ENCODE data around the gene ANKRD13B.
"Not testable (repeated sequence)": the region's sequence is repeated elsewhere in the genome, so short reads cannot be mapped to it uniquely, and the experiment has no call there.

The ANKRD13B gene

DNA sequence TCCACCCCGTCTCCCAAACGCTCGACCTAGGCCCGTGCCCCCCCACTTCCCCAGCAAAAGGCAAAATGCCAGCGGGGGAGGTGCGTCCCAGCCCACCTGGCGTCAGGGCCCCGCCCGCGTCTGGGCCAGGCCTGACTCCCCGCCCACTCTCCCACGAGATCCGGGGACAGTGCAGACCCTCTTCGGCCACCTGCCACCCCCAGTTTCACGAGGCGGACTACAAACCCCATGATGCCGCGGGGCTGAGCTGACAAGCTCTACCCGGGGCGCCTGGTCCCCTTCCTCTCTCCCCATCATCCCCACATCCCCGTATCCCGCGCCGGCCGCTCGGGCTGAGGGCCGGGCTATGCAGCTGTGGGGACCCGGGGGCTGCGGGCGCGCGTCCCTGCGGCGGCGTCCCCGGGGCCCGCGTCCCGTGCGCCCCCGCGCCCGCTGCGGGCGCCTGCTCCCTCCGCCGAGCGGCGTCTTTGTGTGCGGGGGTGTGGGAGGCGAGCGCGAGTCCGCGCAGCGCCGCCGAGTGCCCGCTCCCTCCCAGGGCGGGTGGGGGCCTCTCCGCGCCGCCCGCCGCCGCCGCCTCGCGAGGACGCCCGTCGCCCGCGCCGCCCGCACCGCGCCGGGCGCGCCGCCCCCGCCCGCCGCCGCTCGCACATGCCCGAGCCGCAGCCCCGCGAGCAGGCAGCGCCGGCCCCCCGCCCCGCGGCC is at the start of gene ANKRD13B:
TSS of gene ANKRD13B (plus strand) at position 283 of the 702 bp plus-strand sequence. CDS start 490 bp downstream, outside the sequence.
- DNase-seq = peak; percentile 73

GRCh38 chr17:29544066-29544465 is 48.9 kb upstream of the ANKRD13B start:
- no peak for DNase-seq

GRCh38 chr17:29546085-29546484 is 46.8 kb upstream of the ANKRD13B start:
- DNase-seq = no peak

- DNase-seq = no peak
These were observed 46.1 kb upstream of the ANKRD13B start for GRCh38 chr17:29546830-29547229.

GRCh38 chr17:29549177-29549923 is 43.6 kb upstream of the ANKRD13B start:
- DNase-seq = peak; percentile 53

GRCh38 chr17:29555840-29556239 is 37.1 kb upstream of the ANKRD13B start:
- DNase-seq = no peak

- no peak for DNase-seq
These were observed 35.7 kb upstream of the ANKRD13B start for GRCh38 chr17:29557085-29557738.

DNA sequence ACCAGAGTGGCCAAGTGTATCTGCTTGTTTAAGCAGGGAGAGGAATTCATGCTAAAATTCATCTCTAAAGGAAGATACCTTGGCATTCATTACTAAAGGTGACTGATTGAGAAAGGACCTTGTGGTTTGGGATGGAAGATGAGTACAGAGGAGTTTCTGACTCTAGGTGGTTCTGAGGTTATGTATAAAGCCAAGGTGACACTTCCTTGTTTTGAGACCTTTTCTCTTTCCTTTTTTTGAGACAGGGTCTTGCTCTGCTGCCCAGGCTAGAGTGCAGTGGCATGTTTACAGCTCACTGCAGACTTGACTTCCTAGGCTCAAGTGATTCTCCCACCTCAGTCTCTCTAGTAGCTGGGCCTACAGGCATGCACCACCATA is 35.2 kb upstream of the ANKRD13B start:
- peak; percentile 38 for DNase-seq

- DNase-seq = not testable (repeated sequence)
These were observed 34.8 kb upstream of the ANKRD13B start for GRCh38 chr17:29558139-29558538.

DNA sequence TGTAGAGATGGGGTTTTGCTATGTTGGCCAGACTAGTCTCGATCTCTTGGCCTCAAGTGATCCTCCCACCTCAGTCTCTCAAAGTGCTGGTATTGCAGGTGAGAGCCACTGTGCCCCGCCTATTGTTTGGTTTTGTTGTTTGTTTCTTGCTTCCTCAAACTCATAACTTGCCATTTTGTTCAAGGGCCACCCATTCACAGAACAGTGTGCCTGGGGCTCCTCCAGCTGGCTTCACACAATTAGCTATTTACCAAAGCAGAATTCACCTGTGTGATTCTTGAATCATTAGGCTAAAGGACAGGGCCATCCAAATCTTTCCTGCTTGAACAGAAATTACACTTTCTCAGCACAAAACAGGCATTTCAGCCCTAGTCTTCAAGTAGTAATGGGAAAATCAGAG is 33.3 kb upstream of the ANKRD13B start:
- DNase-seq = no peak

DNA sequence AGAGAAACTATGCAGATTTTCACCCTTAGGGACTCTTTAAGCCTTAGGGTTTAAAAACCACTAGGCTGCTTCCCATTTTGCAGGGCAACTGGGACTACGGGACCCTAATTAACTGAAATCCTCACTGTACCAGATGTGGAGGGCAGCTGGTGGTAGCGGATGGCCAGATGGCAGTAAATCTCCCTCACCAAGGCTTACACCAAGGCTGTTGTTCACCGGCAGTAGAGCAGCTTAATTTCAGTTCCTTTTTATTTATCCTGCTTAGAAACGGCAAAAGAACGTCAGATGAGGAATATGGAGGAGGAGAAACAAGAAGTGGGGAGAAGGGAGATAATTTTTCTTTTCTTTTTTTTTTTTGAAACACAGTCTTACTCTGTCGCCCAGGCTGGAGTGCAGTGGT is 32.6 kb upstream of the ANKRD13B start:
- no peak for DNase-seq

- DNase-seq = no peak
These were observed 31.1 kb upstream of the ANKRD13B start for GRCh38 chr17:29561554-29562517.

DNA sequence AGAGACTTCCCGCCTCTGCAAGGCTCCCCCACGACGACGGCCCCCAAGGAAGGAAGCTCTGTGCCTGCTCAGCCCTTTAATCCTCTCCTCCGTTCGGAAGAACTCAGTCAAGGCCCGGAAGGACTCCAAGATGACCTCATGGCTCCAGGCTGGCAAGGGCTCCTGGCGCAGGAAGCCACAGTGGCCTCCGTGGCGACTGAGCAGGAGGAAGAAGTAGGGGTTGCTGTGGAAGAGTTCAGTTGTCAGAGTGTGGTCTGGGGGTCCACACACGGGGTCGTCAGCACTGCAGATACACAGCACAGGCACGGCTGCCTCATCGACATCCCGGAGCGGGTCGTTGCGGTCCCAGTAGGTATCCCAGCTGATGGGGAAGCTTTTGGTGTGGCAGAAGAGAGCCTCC is 30.3 kb upstream of the ANKRD13B start:
- DNase-seq = no peak

DNA sequence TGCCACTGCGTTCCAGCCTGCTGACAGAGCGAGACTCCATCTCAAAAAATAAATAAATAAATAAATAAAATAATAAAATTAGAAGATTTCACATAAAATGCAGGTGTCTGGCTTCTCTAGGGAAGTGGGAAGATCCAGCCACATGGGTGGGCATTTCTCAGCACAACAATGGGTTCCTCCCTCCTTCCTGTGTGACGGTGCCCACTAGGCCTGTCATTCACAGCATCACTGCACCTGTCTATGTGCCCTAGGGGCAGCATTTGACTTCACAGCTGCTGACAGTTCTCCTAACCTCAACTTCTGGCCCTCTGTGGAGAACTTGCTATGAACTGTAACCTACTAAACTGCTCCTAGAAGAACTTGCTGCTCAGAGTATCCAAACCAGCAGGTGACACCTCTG is 29.1 kb upstream of the ANKRD13B start:
- DNase-seq = no peak

DNA sequence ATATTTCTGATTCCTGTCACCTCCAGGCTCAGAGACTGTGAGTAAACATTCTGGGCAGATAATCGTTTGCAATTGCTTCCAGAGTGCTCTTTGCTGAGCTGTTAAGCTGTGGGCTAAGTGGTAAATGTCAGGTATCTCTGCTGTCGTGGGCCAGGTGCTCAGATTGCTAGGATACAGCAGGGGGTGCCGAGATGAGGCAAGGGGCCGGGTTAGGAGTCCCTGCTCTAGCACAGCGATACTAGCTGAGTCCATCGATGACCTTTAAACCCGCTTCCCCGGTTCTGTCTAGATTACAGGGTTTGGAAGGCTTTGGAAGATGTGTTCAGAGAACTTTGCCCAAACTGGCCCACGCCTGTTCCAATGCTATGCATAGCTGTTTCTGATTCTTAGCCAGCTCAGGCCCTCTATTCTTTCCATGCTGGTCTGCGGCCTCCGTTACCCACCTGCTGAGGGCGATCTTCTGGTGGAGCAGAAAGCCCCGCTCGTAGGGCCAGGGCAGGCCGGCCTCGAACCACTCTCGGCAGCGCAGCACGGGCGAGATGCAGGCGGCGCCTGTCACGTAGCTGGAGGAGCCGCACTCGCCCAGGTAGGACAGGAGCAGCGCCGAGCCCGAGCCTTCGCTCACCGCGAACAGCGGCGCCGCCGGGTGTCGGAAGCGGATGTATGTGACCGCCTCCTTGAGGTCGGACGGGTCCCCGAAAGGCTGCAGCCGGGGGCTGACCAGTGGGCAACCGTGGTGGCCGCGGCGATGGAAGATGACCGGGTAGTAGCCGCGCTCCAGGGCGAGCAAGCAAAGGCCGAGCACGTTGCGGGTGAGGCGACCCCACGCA is 27.1 kb upstream of the ANKRD13B start:
- DNase-seq = peak; percentile 72

DNA sequence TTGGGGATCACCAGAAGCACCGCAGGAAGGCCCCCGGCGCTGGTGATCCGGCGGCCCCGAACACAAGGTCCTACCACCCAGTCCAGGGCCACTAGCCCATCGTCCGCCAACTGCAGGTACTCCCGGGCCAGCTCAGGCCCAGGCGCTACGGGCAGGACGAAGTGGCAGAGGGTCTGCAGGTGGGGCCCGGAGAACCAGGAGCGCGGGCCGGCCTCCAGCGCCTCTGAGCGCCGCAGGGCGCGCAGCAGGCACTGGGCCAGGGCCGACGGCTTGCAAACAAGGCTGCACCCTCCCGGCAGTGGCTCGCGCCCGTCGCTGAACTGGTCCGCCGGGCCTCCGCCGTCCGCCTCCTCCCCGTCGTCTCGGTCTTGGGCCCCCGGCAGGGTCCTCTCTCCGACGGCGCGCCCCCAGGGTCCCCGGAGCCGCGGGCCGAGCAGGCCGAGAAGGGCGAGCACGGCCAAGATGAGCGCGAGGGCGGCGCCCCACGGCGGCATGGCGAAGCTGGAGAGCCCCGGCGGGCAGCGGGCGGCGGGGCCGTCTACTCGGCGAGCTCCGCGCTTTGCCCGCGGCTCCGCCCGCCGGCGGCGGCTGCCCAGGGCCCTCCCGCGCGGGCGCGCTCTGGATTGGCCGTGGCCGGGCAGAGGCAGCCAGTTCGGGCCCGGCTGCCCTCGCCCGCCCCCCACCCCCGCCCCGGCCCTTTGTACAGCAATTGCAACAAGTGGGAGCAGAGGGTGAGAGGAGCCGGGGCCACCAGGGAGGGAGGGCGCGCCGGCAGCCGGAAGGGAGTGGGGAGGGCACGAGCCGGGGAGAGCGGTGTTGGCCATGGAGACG is 26.2 kb upstream of the ANKRD13B start, which contains the start of gene ABHD15:
TSS of gene ABHD15 (minus strand) at position 565 of the 831 bp plus-strand sequence. CDS start at position 494, 71 bp downstream.
- peak; percentile 76 for DNase-seq

- no peak for DNase-seq
These were observed 25.7 kb upstream of the ANKRD13B start for GRCh38 chr17:29567304-29567553.

DNA sequence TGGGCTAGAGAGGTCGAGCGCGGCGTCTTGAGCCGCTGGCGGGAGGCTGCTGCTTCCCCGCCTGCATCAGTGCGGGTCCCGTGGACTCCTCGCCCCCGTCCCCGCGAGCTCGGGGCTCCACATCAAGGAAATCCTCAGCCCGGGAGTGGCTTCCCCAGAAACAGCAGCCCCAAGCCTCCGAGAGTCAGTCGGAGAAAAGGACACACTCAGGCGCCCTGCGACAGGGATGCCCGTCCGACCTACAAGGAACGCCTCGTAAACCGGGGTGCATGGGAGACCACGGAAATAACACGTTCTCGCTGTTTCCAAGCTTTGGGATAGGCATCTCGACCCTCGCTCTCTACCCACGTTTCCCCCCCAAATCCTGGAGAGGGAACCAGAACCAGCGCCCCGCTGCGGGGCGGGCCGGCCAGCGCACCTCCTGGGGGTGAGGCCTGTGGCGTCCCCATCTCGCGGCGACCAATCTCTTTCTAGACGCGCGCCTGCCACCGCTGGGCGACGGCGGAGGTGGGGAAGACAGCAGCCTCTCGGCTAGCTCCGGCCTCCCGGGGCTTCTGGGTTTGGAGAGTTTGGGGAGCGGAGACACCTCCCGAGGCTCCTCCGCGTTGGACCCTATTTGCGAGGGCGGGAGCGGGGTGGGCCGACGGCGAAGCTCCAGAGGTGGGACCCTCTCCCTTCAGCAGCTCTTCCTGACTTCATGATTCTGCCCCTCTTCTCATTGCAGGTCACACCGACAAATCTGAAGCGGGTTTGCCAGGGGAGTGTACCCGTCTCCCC is 25.2 kb upstream of the ANKRD13B start:
- peak; percentile 89 for DNase-seq

DNA sequence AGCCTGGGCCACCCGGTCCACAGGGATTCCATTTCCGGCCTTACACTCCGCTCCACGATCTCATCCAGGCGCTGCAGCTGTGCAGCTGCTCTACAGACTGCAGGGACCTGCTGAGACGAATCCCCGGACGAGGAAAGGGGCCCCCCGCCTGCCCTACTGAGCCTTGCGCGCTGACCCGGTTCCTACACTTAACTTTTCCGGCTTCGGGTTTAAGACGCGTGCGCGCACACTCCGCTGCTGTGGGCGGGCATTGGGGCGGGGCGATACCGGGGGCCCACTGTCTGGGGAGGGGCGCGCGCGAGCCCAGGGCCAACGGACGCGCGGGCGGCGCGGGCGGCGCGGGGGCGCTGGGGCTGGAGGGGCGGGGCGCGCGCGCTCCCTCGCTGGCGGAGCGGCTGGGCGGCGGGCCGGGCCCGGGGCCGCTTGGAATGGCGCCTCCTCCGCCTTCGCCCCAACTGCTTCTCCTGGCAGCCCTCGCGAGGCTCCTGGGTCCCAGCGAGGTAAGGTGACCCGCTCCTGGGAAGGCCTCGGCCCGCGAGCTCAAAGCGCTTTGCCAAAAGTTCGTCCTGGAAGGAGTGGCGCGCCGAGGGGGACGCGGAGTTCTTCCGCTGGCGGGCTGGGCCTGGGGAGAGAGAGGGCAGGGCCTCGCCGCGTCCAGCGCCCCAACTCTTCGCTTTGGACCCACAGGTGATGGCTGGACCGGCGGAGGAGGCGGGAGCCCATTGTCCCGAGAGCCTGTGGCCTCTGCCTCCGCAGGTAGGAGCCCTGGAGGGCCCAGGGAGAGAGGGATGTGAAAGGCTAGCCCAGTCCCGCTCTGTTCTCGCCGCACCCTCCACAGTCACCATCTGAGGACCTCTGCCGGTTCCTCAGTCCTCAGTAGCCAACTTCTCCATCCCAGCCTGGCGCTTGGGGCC is 24.3 kb upstream of the ANKRD13B start, which contains the start of gene TP53I13:
TSS of gene TP53I13 (plus strand) at position 371 of the 914 bp plus-strand sequence. CDS start at position 429, 58 bp downstream.
- peak; percentile 95 for DNase-seq

Measured in activated CD4-positive, alpha-beta T cell treated with anti-CD3 and anti-CD28 coated beads, Interleukin-2, Interleukin-6, amounts not matched to agents 100 ng/mL and 50 ng/mL, durations not matched to agents 16 hours and 8 hours (primary cell).